VCaP (cell line): ENCODE data around the gene HGD.

ENCODE experiments used
- H3K27ac ChIP-seq: fragments of 450-650 bp; 2 replicates; pipeline ENCODE4 v1.5.1; 2017
- TF ChIP-seq, protein P1 (sequence below): fragments of 450-650 bp; conservative IDR thresholded peaks from 2 replicates; pipeline ENCODE4 v1.5.1; 2017; ENCODE audit warnings: mild to moderate bottlenecking, moderate library complexity

Gene HGD

DNA sequence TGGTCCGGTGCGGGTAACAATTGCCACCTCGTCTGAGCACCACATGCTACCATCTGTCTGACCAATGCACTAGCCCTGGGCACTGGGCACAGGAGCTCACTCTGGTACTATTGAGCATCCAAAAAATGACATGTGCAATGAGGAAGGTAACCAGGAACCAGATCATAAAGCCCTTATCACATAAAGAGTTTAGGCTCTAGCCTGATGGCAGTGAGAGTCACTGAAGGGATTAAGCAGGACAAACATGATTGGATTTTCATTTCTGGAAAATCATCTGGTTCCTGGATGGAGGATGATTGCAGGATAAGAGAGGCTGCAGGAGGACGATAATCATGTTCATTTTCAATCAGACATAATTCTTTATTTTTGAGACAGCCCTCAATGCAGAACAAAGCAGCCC is 73.5 kb downstream of the HGD start:
- TF ChIP-seq, protein P1, sequence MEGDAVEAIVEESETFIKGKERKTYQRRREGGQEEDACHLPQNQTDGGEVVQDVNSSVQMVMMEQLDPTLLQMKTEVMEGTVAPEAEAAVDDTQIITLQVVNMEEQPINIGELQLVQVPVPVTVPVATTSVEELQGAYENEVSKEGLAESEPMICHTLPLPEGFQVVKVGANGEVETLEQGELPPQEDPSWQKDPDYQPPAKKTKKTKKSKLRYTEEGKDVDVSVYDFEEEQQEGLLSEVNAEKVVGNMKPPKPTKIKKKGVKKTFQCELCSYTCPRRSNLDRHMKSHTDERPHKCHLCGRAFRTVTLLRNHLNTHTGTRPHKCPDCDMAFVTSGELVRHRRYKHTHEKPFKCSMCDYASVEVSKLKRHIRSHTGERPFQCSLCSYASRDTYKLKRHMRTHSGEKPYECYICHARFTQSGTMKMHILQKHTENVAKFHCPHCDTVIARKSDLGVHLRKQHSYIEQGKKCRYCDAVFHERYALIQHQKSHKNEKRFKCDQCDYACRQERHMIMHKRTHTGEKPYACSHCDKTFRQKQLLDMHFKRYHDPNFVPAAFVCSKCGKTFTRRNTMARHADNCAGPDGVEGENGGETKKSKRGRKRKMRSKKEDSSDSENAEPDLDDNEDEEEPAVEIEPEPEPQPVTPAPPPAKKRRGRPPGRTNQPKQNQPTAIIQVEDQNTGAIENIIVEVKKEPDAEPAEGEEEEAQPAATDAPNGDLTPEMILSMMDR = no peak
- H3K27ac ChIP-seq = no peak overlapping the region

DNA sequence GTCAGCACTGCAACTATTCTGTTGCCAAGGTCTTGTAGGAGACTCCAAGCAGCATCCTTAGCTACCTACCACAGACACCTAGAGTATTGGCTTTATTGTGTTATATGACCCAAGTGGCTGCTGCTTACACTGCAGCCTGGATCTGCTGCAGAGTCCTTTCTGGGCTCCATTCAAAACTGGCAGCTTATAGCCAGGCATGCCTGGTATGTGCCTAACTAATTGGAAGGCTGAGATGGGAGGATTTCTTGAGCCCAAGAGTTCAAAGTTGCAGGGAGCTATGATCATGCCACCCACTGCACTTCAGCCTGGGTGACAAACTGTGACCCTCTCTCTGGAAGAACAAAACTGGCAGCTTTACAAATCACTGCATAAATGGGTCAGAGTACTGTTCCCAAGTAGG is 77.3 kb downstream of the HGD start:
- no peak overlapping the region for H3K27ac ChIP-seq
- TF ChIP-seq, protein P1 = no peak

DNA sequence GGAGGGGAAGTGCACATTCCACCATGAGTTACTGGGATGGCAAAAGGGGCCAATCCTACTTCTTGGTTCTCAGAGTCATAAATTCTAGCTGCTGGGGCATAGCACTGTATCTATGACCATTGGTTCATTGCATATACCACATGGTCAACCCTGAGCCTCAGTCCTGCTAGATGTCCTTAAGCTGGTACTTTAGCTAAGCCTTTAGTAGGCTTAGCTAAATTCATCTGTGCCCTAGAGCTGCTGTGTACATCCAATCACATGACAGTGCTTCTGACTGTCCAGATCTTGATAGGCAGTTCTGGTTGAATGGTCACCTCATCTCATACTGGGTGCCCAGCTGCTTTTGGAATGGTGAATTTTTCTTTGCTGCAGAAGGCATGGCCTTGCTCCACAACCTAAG is 77.7 kb downstream of the HGD start:
- H3K27ac ChIP-seq = no peak overlapping the region
- TF ChIP-seq, protein P1 = no peak

DNA sequence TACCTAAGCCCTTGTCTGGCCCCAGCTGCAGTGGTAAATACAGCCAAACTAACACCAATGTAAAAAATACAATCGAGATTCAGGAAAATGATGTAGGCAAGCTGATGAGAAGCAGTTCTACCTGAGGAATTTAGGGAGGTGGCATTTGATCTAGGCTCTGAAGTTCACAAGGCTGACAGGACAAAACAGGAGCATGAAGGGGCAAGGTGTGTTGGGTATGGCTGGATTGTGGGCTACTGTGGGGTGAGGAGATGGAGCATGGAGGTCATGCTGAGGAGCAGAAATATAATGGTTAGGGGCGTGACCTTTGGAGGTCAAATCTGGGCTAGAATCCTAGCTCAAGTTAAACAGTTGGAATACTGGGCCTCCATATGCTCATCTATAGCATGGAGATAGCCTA is 79.4 kb downstream of the HGD start:
- no peak overlapping the region for H3K27ac ChIP-seq
- TF ChIP-seq, protein P1 = no peak

DNA sequence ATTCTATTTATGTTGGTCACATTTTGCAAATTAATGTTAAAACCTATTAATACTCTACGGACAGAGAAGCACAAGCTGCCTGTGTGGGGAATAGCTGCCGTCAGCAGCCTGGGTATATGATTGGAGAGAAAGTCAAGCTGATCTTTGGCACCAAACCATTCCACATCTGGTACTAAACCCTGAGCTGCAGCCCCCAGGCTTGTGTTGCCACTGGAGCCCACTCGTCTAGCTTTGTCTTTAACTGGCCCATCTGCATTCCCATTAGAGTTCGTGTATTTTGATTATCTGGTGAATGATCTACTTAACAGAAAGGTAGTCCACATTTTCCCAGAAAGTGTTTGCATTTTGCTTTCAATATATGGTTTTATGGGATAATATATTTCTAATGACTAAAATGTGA is 80.5 kb downstream of the HGD start:
- TF ChIP-seq, protein P1 = no peak
- no peak overlapping the region for H3K27ac ChIP-seq

DNA sequence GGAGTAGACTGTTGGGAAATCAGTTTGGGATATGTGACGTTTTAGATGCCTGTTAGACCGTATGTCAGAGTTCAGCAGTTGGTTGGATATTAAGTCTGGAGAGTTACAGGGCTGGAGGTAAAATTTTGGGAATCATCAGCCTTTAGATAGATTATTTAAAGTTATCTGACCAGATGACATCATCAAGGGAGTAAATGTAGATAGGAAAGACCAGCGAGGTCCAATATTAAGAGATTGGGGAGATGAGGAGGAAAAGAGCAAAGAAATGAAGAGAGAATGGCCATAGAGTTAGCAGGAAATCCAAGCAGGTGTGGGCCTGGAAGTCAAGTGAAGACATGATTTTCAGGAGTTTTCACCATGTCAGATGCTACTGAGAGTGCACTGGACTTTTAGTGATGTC is 82.8 kb downstream of the HGD start:
- H3K27ac ChIP-seq = no peak overlapping the region
- TF ChIP-seq, protein P1 = no peak

DNA sequence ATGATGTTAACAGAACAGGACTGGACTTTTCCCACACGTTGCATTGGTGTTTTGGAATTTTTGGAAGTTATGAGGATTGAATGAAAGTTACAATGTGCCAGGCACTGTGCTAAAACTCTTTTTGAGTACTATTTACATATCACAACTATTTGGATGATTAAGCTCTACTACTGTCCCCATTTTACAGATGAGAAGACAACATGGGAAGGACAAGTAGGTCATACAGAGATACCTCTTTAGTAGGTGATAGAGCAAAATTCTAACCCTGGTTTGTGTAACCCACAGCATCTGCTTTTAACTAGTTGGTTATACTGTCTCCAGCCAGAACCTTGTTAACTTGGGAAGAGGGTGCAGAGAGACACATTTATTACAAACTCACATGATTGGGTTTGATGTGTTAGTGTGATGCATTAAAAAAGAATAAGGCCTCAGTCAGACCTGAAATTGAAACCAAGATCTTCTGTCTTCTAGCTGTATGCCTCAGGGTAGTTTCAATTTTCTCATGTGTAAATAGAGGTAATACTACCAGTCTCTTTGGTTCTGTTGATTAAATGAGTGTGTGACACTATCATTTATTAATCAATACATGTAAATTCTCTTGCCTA is 84.5 kb downstream of the HGD start:
- H3K27ac ChIP-seq = peak overlapping the region; percentile 92; the same call in 1 of the 2 replicates
- TF ChIP-seq, protein P1 = no peak
